Stimulated activated CD4-positive, alpha-beta T cell treated with anti-CD3 and anti-CD28 coated beads, Interleukin-1b, Interleukin-23, amount 100 ng/mL, for 48 hours (primary cell): ENCODE results near the gene CDKN1C.

Experiments
- DNase-seq: peaks from one replicate; pipeline ENCODE4 v3.0.0-alpha.2; 2020

CDKN1C gene

GRCh38 chr11:2843551-2843950 lies 42.0 kb downstream of the CDKN1C start:
- DNase-seq, result no peak

GRCh38 chr11:2842876-2843275 lies 42.7 kb downstream of the CDKN1C start:
- DNase-seq, result no peak

GRCh38 chr11:2841411-2842190 lies 44.0 kb downstream of the CDKN1C start:
- no peak for DNase-seq

- no peak for DNase-seq
Measured at GRCh38 chr11:2839395-2839943, 46.1 kb downstream of the CDKN1C start.

- no peak for DNase-seq
Measured at GRCh38 chr11:2838676-2839294, 46.8 kb downstream of the CDKN1C start.

GRCh38 chr11:2838091-2838490 lies 47.5 kb downstream of the CDKN1C start:
- DNase-seq, result no peak

- no peak for DNase-seq
Measured at GRCh38 chr11:2837651-2838050, 47.9 kb downstream of the CDKN1C start.

GRCh38 chr11:2837096-2837601 lies 48.4 kb downstream of the CDKN1C start:
- DNase-seq, result no peak

- no peak for DNase-seq
Measured at GRCh38 chr11:2836315-2837095, 49.1 kb downstream of the CDKN1C start.

- no peak for DNase-seq
Measured at GRCh38 chr11:2835751-2836150, 49.8 kb downstream of the CDKN1C start.

GRCh38 chr11:2835296-2835695 lies 50.3 kb downstream of the CDKN1C start:
- DNase-seq, result no peak

GRCh38 chr11:2834503-2835273 lies 50.9 kb downstream of the CDKN1C start:
- DNase-seq, result no peak

- no peak for DNase-seq
Measured at GRCh38 chr11:2833716-2834502, 51.7 kb downstream of the CDKN1C start.
